Right lobe of liver (tissue), 6 donors: Measurements from ENCODE around the gene BMERB1. TPM values are rescaled to one million over a fixed set of nuclear protein-coding genes. Genes with fewer than 3 reads are reported as not detected.

Experiments
- ATAC-seq, 4 donors: fragments of 200-7000 bp; cut with Tn5 transposase; one replicate each; pipeline ENCODE4 v1.9.1; 2020; ENCODE audit warnings: mild to moderate bottlenecking in 4 of 4, moderate library complexity in 4 of 4
- DNase-seq, 3 donors: peaks; one replicate each; pipeline ENCODE4 v3.0.0-alpha.2; 2020
- H3K27ac ChIP-seq, 3 donors: fragments of 200-600 bp; one replicate each; pipeline ENCODE4 v1.8.0; 2022
- H3K27me3 ChIP-seq, 2 donors: fragments of 200-600 bp; one replicate each; pipeline ENCODE4 v1.8.0; 2022
- H3K36me3 ChIP-seq, 4 donors: fragments of 200-600 bp; sonication (generic) in 1 of 4; one replicate each; pipeline versions ENCODE4 v1.5.1 to v1.8.0; 2017 to 2022; ENCODE audit warnings: control low read depth in 1 of 4
- H3K4me1 ChIP-seq, 4 donors: fragments of 200-600 bp; sonication (generic) in 1 of 4; one replicate each; pipeline versions ENCODE4 v1.5.1 to v1.8.0; 2017 to 2022; ENCODE audit warnings: control low read depth in 1 of 4
- H3K4me3 ChIP-seq, 3 donors: fragments of 200-600 bp; one replicate each; pipeline ENCODE4 v1.8.0; 2022
- H3K9me3 ChIP-seq, 4 donors: fragments of 200-600 bp; sonication (generic) in 1 of 4; one replicate each; pipeline versions ENCODE4 v1.5.1 to v1.8.0; 2017 to 2022; ENCODE audit warnings: control low read depth in 1 of 4
- POLR2A ChIP-seq: fragments of 450-650 bp; IDR thresholded peaks from one replicate; pipeline ENCODE4 v1.6.1; 2017; ENCODE audit warnings: antibody characterized with exemption, mild to moderate bottlenecking
- WGBS: methylation state at CpG from one replicate; pipeline ENCODE4 v1.1.6; 2018; ENCODE audit warnings: low coverage, low lambda C conversion rate; ENCODE audit not compliant: insufficient coverage; ENCODE audit errors: missing lambda C conversion rate; 5-methylcytosine and 5-hydroxymethylcytosine counted together
- intact Hi-C, 2 donors: fragments of 100-400 bp; cut with DNase I; formaldehyde crosslinking; loops; one replicate each; pipeline versions ENCODE4 v1.11.2 to v1.14.1; 2022
- total RNA-seq, 6 experiments: library from RNA; depleted of rRNA in 2 of 6; stranded (reverse); fragments of >200 nt in 2 of 6; fragmentation: NEBNext Ultra II Directional in 3 of 6; extraction: Animal tissue kit (Norgen Biotek cat#: 25700) in 3 of 6; gene quantifications; one replicate each; pipeline versions ENCODE4 v1.1.0 to v1.2.4, GENCODE V29; 2016 to 2023
- TF ChIP-seq, protein P1 (sequence below), 4 donors: fragments of 200-600 bp in 3 of 4; fragments of 450-650 bp in 1 of 4; IDR thresholded peaks; one replicate each; pipeline versions ENCODE4 v1.5.1 to v1.8.0; 2016 to 2022; ENCODE audit warnings: antibody characterized with exemption in 4 of 4, mild to moderate bottlenecking in 2 of 4
- donor health status: DM: no; HTN: yes; CAD: no.
- donor health status: DM: no; HTN: no; CAD: no.
- donor health status: DM: no; HTN: no; CAD: no.
- donor health status: DM: no; HTN: yes; CAD: no.
- donor health status: DM: no; HTN: yes; CAD: no.

Gene BMERB1
- total RNA-seq, 6 experiments from 2014 or later = 7.0 to 24.0 (median 10.5) TPM

DNA sequence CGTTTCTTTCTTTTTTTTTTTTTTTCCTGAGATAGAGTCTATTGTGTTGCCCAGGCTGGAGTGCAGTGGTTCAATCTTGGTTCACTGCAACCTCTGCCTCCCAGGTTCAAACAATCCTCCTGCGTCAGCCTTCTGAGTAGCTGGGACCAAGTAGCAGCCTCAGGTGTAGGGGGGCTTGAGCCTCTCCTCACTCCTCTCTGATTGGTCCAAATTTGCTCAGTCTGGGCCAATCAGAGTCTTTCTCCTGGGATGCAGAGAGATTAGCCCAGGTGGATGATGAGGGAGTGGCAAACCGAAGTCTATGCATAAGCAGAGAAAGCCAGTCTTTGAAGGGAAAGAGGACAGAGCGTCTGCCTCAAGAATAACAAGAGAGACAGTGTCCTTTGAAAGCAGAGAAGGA is 99.0 kb downstream of the BMERB1 start:
- H3K36me3 ChIP-seq = no peaks in the 10 kb centered on the region
- TF ChIP-seq POLR2A = no peak
- DNase-seq (no peak), ATAC-seq (no peak)
- no peaks in the 10 kb centered on the region for H3K9me3 ChIP-seq
- no peak overlapping the region for H3K4me3 ChIP-seq
- H3K27ac ChIP-seq = no peak overlapping the region
- no peaks in the 10 kb centered on the region for H3K4me1 ChIP-seq
- intact Hi-C loops = no loop called here
- no peaks in the 10 kb centered on the region for H3K27me3 ChIP-seq
- 67% methylated on average over 3 of the region's 4 CpGs for WGBS

DNA sequence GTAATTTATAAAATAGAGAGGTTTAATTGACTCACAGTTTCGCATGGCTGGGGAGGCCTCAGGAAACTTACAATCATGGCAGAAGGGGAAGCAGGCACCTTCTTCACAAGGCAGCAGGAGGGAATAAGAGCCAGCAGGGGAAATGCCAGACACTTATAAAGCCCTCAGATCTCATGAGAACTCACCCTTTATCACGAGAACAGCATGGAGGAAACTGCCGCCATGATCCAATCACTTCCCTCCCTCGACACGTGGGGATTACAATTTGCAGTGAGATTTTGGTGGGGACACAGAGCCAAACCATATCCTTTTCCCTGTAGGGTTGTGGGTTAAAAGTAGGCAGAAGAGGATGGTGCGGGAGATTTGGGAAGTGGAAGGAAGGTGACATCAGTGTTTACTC is 101.4 kb downstream of the BMERB1 start:
- no peak for DNase-seq
- TF ChIP-seq, protein P1, sequence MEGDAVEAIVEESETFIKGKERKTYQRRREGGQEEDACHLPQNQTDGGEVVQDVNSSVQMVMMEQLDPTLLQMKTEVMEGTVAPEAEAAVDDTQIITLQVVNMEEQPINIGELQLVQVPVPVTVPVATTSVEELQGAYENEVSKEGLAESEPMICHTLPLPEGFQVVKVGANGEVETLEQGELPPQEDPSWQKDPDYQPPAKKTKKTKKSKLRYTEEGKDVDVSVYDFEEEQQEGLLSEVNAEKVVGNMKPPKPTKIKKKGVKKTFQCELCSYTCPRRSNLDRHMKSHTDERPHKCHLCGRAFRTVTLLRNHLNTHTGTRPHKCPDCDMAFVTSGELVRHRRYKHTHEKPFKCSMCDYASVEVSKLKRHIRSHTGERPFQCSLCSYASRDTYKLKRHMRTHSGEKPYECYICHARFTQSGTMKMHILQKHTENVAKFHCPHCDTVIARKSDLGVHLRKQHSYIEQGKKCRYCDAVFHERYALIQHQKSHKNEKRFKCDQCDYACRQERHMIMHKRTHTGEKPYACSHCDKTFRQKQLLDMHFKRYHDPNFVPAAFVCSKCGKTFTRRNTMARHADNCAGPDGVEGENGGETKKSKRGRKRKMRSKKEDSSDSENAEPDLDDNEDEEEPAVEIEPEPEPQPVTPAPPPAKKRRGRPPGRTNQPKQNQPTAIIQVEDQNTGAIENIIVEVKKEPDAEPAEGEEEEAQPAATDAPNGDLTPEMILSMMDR (IDR thresholded peaks at IDR 0.05) = no peak
- no peak for TF ChIP-seq POLR2A
- H3K27ac ChIP-seq = no peak overlapping the region
- no peaks in the 10 kb centered on the region for H3K4me1 ChIP-seq
- no peaks in the 10 kb centered on the region for H3K27me3 ChIP-seq
- H3K4me3 ChIP-seq = no peak overlapping the region
- H3K9me3 ChIP-seq = no peaks in the 10 kb centered on the region
- 83% methylated on average over 5 of the region's 6 CpGs for WGBS
- ATAC-seq = no peak
- intact Hi-C loops = no loop called here
- no peaks in the 10 kb centered on the region for H3K36me3 ChIP-seq

DNA sequence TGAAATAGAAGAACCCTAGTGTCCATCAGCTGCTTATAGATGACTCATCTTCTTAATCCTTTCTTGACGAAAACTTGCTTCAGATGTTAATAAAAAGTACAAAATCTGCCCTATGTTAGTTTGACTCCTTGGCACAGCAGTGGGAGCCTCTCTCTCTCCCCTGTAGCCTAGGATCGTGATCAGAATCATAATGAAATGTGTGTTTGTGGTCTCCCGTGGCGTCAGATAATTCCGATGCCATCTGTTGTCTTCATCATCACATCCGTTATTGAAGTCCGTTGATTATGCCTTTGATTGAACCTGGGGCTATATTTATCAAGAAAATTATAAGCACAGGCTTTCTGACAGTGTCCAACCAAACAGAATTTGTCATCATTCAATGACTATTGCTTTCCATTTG is 102.5 kb downstream of the BMERB1 start:
- Histone ChIP-seq H3K4me3 (no peak overlapping the region), H3K36me3 (no peaks in the 10 kb centered on the region), H3K4me1 (no peaks in the 10 kb centered on the region), H3K27me3 (no peaks in the 10 kb centered on the region), H3K9me3 (no peaks in the 10 kb centered on the region), H3K27ac (no peak overlapping the region)
- intact Hi-C loops = no loop called here
- 88% methylated on average over 7 of the region's 7 CpGs for WGBS
- no peak for DNase-seq
- TF ChIP-seq POLR2A = no peak
- TF ChIP-seq, protein P1 (IDR thresholded peaks at IDR 0.05) = no peak
- ATAC-seq = no peak

DNA sequence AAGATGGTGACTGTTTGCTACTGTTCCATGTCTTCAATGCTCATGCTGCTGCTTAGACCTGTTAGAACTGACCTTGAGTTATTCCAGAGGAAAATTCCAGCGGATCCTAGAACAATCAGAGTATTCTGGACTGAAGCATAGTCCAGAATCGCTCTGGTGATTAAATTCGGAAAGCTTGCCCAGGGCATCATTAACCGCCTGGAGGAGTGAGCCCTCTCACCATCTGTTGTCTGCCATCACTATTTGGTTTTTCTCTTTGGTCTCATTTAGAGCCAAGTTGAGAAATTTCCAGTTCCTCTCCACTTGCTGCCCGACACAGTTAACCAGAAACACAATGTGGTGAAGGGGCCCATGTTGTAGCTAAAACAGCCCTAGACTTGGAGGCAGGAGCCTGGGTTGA is 104.1 kb downstream of the BMERB1 start:
- intact Hi-C loops = no loop called here

DNA sequence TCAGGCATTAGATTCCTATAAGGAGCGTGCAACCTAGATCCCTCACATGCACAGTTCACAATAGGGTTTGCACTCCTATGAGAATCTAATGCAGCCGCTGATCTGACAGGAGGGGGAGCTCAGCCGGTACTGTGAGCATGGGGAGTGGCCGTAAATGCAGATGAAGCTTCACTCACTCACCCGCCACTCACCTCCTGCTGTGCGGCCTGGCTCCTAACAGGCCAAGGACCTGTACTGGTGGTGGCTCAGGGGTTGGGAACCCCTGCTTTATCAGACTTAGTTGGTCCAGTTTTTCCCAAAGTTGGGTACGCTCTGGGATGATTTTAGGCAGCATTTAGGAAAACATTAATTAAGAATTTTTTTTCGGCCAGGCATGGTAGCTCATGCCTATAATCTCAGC is 104.8 kb downstream of the BMERB1 start:
- Histone ChIP-seq H3K4me1 (no peaks in the 10 kb centered on the region), H3K27ac (no peak overlapping the region), H3K4me3 (no peak overlapping the region), H3K36me3 (no peaks in the 10 kb centered on the region), H3K9me3 (no peaks in the 10 kb centered on the region), H3K27me3 (no peaks in the 10 kb centered on the region)
- WGBS = 100% methylated on average over 2 of the region's 8 CpGs
- no peak for ATAC-seq
- no peak for DNase-seq
- intact Hi-C loops = no loop called here
- TF ChIP-seq, protein P1 (IDR thresholded peaks at IDR 0.05) = no peak
- no peak for TF ChIP-seq POLR2A

More for the DNA sequence above, 104.1 kb downstream of the BMERB1 start:
- H3K36me3 ChIP-seq = no peaks in the 10 kb centered on the region
- TF ChIP-seq POLR2A = no peak
- TF ChIP-seq, protein P1 (IDR thresholded peaks at IDR 0.05) = no peak
- H3K4me1 ChIP-seq = no peaks in the 10 kb centered on the region
- DNase-seq = no peak
- no peaks in the 10 kb centered on the region for H3K27me3 ChIP-seq
- H3K9me3 ChIP-seq = no peaks in the 10 kb centered on the region
- no peak overlapping the region for H3K4me3 ChIP-seq
- H3K27ac ChIP-seq = no peak overlapping the region
- 78% methylated on average over 5 of the region's 5 CpGs for WGBS
- ATAC-seq = no peak
